HG03469 (cell line): ENCODE measurements around the gene ADAM12.

ENCODE experiments used
- ATAC-seq: cut with Tn5 transposase; IDR thresholded peaks from one replicate; pipeline ENCODE4 v1.9.1; 2021; ENCODE audit warnings: mild to moderate bottlenecking, moderate library complexity, moderate number of reproducible peaks; ENCODE audit not compliant: unreplicated experiment

ADAM12 gene

GRCh38 chr10:126127481-126128029 lies 260.7 kb downstream of the ADAM12 start:
- ATAC-seq, result no peak

- no peak for ATAC-seq
Observed at GRCh38 chr10:126126866-126127265, 261.4 kb downstream of the ADAM12 start.

GRCh38 chr10:126126023-126126422 lies 262.3 kb downstream of the ADAM12 start:
- no peak for ATAC-seq

- no peak for ATAC-seq
Observed at GRCh38 chr10:126124668-126125349, 263.5 kb downstream of the ADAM12 start.

GRCh38 chr10:126124046-126124445 lies 264.2 kb downstream of the ADAM12 start:
- no peak for ATAC-seq

GRCh38 chr10:126123466-126123865 lies 264.8 kb downstream of the ADAM12 start:
- no peak for ATAC-seq

GRCh38 chr10:126122881-126123280 lies 265.4 kb downstream of the ADAM12 start:
- ATAC-seq, result no peak

- no peak for ATAC-seq
Observed at GRCh38 chr10:126119599-126119998, 268.7 kb downstream of the ADAM12 start.

- no peak for ATAC-seq
Observed at GRCh38 chr10:126118476-126118875, 269.8 kb downstream of the ADAM12 start.

GRCh38 chr10:126117196-126117595 lies 271.1 kb downstream of the ADAM12 start:
- no peak for ATAC-seq

- no peak for ATAC-seq
Observed at GRCh38 chr10:126115886-126116285, 272.4 kb downstream of the ADAM12 start.

GRCh38 chr10:126114884-126115555 lies 273.3 kb downstream of the ADAM12 start:
- ATAC-seq, result no peak

- ATAC-seq, result no peak
Observed at GRCh38 chr10:126111516-126111915, 276.8 kb downstream of the ADAM12 start.

GRCh38 chr10:126110489-126111180 lies 277.6 kb downstream of the ADAM12 start:
- ATAC-seq, result no peak

- no peak for ATAC-seq
Observed at GRCh38 chr10:126109893-126110292, 278.4 kb downstream of the ADAM12 start.

- ATAC-seq, result no peak
Observed at GRCh38 chr10:126108693-126109092, 279.6 kb downstream of the ADAM12 start.

GRCh38 chr10:126104767-126105166 lies 283.5 kb downstream of the ADAM12 start:
- no peak for ATAC-seq

GRCh38 chr10:126102636-126103035 lies 285.6 kb downstream of the ADAM12 start:
- no peak for ATAC-seq

GRCh38 chr10:126101736-126102135 lies 286.5 kb downstream of the ADAM12 start:
- peak; percentile 99 for ATAC-seq

GRCh38 chr10:126101325-126101724 lies 287.0 kb downstream of the ADAM12 start:
- no peak for ATAC-seq

- ATAC-seq, result no peak
Observed at GRCh38 chr10:126099366-126099765, 288.9 kb downstream of the ADAM12 start.

GRCh38 chr10:126098226-126098581 lies 290.1 kb downstream of the ADAM12 start:
- no peak for ATAC-seq
